Brain microvascular endothelial cell (primary cell): Measurements from ENCODE around the gene FAM151A.

Source experiments
- DNase-seq: peaks from one replicate; pipeline ENCODE4 v3.0.0-alpha.2; 2020
- H3K27ac ChIP-seq: fragments of 250-450 bp; sonication (Bioruptor Pico); 2 replicates; pipeline ENCODE4 v1.5.1; 2020; ENCODE audit warnings: mild to moderate bottlenecking, moderate library complexity
- H3K27me3 ChIP-seq: fragments of 250-450 bp; sonication (Bioruptor Pico); replicated peaks from 2 replicates; pipeline ENCODE4 v1.5.1; 2020; ENCODE audit warnings: mild to moderate bottlenecking
- H3K36me3 ChIP-seq: fragments of 250-450 bp; sonication (Bioruptor Pico); replicated peaks from 2 replicates; pipeline ENCODE4 v1.5.1; 2020; ENCODE audit warnings: mild to moderate bottlenecking
- H3K4me3 ChIP-seq: 2 replicates; pipeline ENCODE4 v1.5.1; 2011; ENCODE audit warnings: low read depth, mild to moderate bottlenecking, control low read depth, low read length, moderate library complexity
- CTCF ChIP-seq: IDR thresholded peaks from 2 replicates; pipeline ENCODE4 v1.5.1; 2011; ENCODE audit warnings: low read depth, mild to moderate bottlenecking, moderate library complexity, low read length, control low read depth, inconsistent platforms; ENCODE audit errors: missing control alignments
- in situ Hi-C: cut with HindIII; loops from 2 replicates; pipeline ENCODE4 v1.10.0; 2017; ENCODE audit warnings: low sequenced_read_pairs, low pct_ligation_motif_present

The FAM151A gene

GRCh38 chr1:54577612-54578011, 45.7 kb downstream of the FAM151A start:
- peak; percentile 26 for DNase-seq
- no peak overlapping the region for H3K27ac ChIP-seq
- H3K36me3 ChIP-seq: no peaks in the 10 kb centered on the region
- no peak for TF ChIP-seq CTCF
- H3K4me3 ChIP-seq: no peak overlapping the region
- no peaks in the 10 kb centered on the region for H3K27me3 ChIP-seq
- in situ Hi-C loops: no loop called here

GRCh38 chr1:54575605-54576290, 47.6 kb downstream of the FAM151A start:
- Histone ChIP-seq H3K27me3 (no peaks in the 10 kb centered on the region), H3K27ac (no peak overlapping the region), H3K36me3 (no peaks in the 10 kb centered on the region), H3K4me3 (no peak overlapping the region)
- in situ Hi-C loops: no loop called here
- no peak for DNase-seq
- TF ChIP-seq CTCF: no peak

- Histone ChIP-seq H3K36me3 (no peaks in the 10 kb centered on the region), H3K27me3 (no peaks in the 10 kb centered on the region), H3K4me3 (no peak overlapping the region), H3K27ac (no peak overlapping the region)
- no peak for DNase-seq
- TF ChIP-seq CTCF: peak; percentile 17
- in situ Hi-C loops: no loop called here
Observed at GRCh38 chr1:54575161-54575560, 48.2 kb downstream of the FAM151A start.

GRCh38 chr1:54574158-54574778, 49.1 kb downstream of the FAM151A start:
- TF ChIP-seq CTCF: no peak
- in situ Hi-C loops: no loop called here
- no peak for DNase-seq
- H3K4me3 ChIP-seq: no peak overlapping the region
- no peaks in the 10 kb centered on the region for H3K27me3 ChIP-seq
- H3K27ac ChIP-seq: no peak overlapping the region
- H3K36me3 ChIP-seq: no peaks in the 10 kb centered on the region

GRCh38 chr1:54572542-54572850, 50.8 kb downstream of the FAM151A start:
- Histone ChIP-seq H3K27ac (no peak overlapping the region), H3K27me3 (no peaks in the 10 kb centered on the region), H3K4me3 (no peak overlapping the region), H3K36me3 (no peaks in the 10 kb centered on the region)
- in situ Hi-C loops: no loop called here
- peak; percentile 2 for TF ChIP-seq CTCF
- no peak for DNase-seq
